SU-DHL-6 (cell line): ENCODE data around the gene SYT2.

Source experiments
- H2AFZ ChIP-seq: fragments of 200-600 bp; sonication (generic); 2 replicates; pipeline ENCODE4 v1.6.1; 2014; ENCODE audit warnings: low read depth, mild to moderate bottlenecking, moderate library complexity, mixed read lengths, antibody characterized with exemption, low read length; ENCODE audit not compliant: severe bottlenecking
- H3F3A ChIP-seq: fragments of 200-600 bp; shearing (Covaris generic); 2 replicates; pipeline ENCODE4 v1.6.0; 2016; ENCODE audit warnings: antibody characterized with exemption, mild to moderate bottlenecking; ENCODE audit not compliant: insufficient read depth
- H3K27ac ChIP-seq: fragments of 200-600 bp; sonication (generic); 2 replicates; pipeline ENCODE4 v1.5.1; 2016; ENCODE audit warnings: low read depth, mild to moderate bottlenecking, low read length, moderate library complexity, mixed read lengths
- H3K27me3 ChIP-seq: fragments of 200-600 bp; sonication (generic), shearing (Covaris generic); 2 replicates; pipeline ENCODE4 v1.6.0; 2014; ENCODE audit warnings: mild to moderate bottlenecking, low read length
- H3K36me3 ChIP-seq: fragments of 200-600 bp; sonication (generic); 2 replicates; pipeline ENCODE4 v1.6.1; 2014; ENCODE audit warnings: mild to moderate bottlenecking, low read length, mixed read lengths
- H3K4me2 ChIP-seq: fragments of 300-600, 200-600 bp; shearing (Covaris generic), sonication (generic); 2 replicates; pipeline ENCODE4 v1.6.0; 2014; ENCODE audit warnings: low read length, low read depth, mild to moderate bottlenecking; ENCODE audit not compliant: poor library complexity, severe bottlenecking
- H3K4me3 ChIP-seq: fragments of 200-600 bp; sonication (generic); 2 replicates; pipeline ENCODE4 v1.5.1; 2014; ENCODE audit warnings: antibody characterized with exemption, low read length, mild to moderate bottlenecking, mixed read lengths; ENCODE audit not compliant: insufficient read depth, poor library complexity, severe bottlenecking
- H3K79me2 ChIP-seq: fragments of 200-600 bp; sonication (generic); 2 replicates; pipeline ENCODE4 v1.6.1; 2014; ENCODE audit warnings: mild to moderate bottlenecking, low read length, moderate library complexity; ENCODE audit not compliant: insufficient read depth
- H3K9ac ChIP-seq: fragments of 200-600 bp; sonication (generic); 2 replicates; pipeline ENCODE4 v1.7.0; 2014; ENCODE audit warnings: mild to moderate bottlenecking, low read length
- H3K9me2 ChIP-seq: fragments of 200-600 bp; sonication (generic); replicated peaks from 2 replicates; pipeline ENCODE4 v1.6.1; 2014; ENCODE audit warnings: low read length; ENCODE audit not compliant: insufficient read depth
- H3K9me3 ChIP-seq: fragments of 200-600 bp; sonication (generic); 2 replicates; pipeline ENCODE4 v1.6.1; 2014; ENCODE audit warnings: low read length, mixed read lengths; ENCODE audit not compliant: insufficient read depth
- H4K20me1 ChIP-seq: fragments of 200-600 bp; sonication (generic); 2 replicates; pipeline ENCODE4 v1.6.1; 2014; ENCODE audit warnings: low read depth, mild to moderate bottlenecking, antibody characterized with exemption, low read length, moderate library complexity, mixed read lengths
- CTCF ChIP-seq: fragments of 200-600 bp; sonication (generic); IDR thresholded peaks from one replicate; pipeline ENCODE4 v1.5.1; 2017; ENCODE audit warnings: antibody characterized with exemption, mild to moderate bottlenecking, low read length, moderate library complexity; ENCODE audit not compliant: insufficient read depth, poor library complexity, severe bottlenecking
- EZH2phosphoT487 ChIP-seq: fragments of 200-600 bp; sonication (generic), shearing (Covaris generic); conservative IDR thresholded peaks from 2 replicates; pipeline ENCODE4 v1.6.1; 2018; ENCODE audit warnings: mild to moderate bottlenecking, antibody characterized with exemption, low read length, moderate library complexity, mixed read lengths

The SYT2 gene

GRCh38 chr1:202589190-202589930 is 120.9 kb downstream of the SYT2 start:
- Histone ChIP-seq H3K9me2 (no peaks in the 10 kb centered on the region), H3F3A (no peaks in the 10 kb centered on the region), H3K36me3 (no peaks in the 10 kb centered on the region), H2AFZ (no peak overlapping the region), H3K27me3 (no peaks in the 10 kb centered on the region), H3K79me2 (no peaks in the 10 kb centered on the region), H3K4me3 (no peak overlapping the region), H3K9ac (no peak overlapping the region), H3K4me2 (no peak overlapping the region), H3K9me3 (no peaks in the 10 kb centered on the region), H4K20me1 (no peaks in the 10 kb centered on the region), H3K27ac (no peak overlapping the region)
- TF ChIP-seq EZH2phosphoT487: no peak
- TF ChIP-seq CTCF: no peak

GRCh38 chr1:202588503-202589189 is 121.6 kb downstream of the SYT2 start:
- TF ChIP-seq CTCF: no peak
- TF ChIP-seq EZH2phosphoT487: no peak
- Histone ChIP-seq H3K27me3 (no peaks in the 10 kb centered on the region), H3K9me3 (no peaks in the 10 kb centered on the region), H3K9ac (no peak overlapping the region), H4K20me1 (no peaks in the 10 kb centered on the region), H3K79me2 (no peaks in the 10 kb centered on the region), H3F3A (no peaks in the 10 kb centered on the region), H2AFZ (no peak overlapping the region), H3K27ac (no peak overlapping the region), H3K36me3 (no peaks in the 10 kb centered on the region), H3K4me3 (no peak overlapping the region), H3K4me2 (no peak overlapping the region), H3K9me2 (no peaks in the 10 kb centered on the region)

GRCh38 chr1:202587859-202588485 is 122.3 kb downstream of the SYT2 start:
- no peaks in the 10 kb centered on the region for H3K79me2 ChIP-seq
- no peaks in the 10 kb centered on the region for H3F3A ChIP-seq
- H4K20me1 ChIP-seq: no peaks in the 10 kb centered on the region
- H3K9me3 ChIP-seq: no peaks in the 10 kb centered on the region
- no peaks in the 10 kb centered on the region for H3K36me3 ChIP-seq
- TF ChIP-seq CTCF: no peak
- TF ChIP-seq EZH2phosphoT487: no peak
- no peak overlapping the region for H3K9ac ChIP-seq
- H2AFZ ChIP-seq: no peak overlapping the region
- H3K4me2 ChIP-seq: no peak overlapping the region
- H3K9me2 ChIP-seq: no peaks in the 10 kb centered on the region
- H3K4me3 ChIP-seq: no peak overlapping the region
- no peak overlapping the region for H3K27ac ChIP-seq
- H3K27me3 ChIP-seq: no peaks in the 10 kb centered on the region
